Fibroblast of skin of back (primary cell): ENCODE data around the gene NADSYN1.

Experiments
- DNase-seq: peaks from one replicate; pipeline ENCODE4 v3.0.0-alpha.2; 2013

Gene NADSYN1

DNA sequence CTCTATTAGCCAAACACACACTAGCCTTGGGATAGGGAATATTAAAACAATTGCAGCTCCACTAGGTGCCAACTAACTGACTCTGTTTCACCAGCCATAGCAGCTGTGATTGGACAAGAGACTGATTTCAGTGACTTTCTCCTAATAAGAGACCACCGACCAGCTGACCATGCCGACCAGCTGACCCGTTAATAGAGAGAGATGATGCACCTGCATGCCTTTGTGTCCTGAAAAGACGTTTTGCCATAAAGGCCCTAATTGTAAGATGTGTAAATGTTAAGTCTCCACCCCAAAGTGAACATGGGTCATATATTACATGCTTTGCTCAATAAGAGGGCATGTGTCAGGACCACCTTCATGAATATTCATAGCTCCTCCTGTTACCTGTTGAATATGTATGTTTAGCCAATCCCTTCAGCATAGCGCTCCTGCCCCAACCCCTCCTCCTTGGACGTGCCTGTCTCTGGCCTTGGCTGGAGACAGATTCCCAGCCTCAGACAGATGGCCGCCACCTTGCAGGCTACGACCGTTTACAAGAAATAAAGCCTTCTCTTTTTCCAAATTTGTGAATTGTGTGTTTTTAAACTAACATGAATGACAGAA lies 1.3 kb upstream of the NADSYN1 start:
- no peak for DNase-seq

GRCh38 chr11:71452199-71453036 lies 585 bp upstream of the NADSYN1 start:
- DNase-seq: no peak

DNA sequence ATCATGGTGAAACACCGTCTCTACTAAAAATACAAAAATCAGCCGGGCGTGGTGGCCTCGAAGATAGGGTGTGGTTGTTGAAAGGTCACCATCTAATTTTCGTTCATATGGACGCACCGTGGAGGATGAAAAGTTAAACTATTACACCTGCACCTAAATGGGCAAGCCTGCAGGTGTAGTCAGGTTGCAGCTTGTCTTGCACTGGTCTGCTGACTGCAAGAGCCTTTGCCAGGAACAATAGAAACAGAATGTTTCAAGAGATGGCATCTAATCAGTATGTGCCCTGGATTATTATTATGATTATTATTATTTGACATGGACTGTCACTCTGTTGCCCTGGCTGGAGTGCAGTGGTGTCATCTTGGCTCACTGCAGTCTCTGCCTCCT lies 908 bp downstream of the NADSYN1 start:
- DNase-seq: no peak

GRCh38 chr11:71454470-71455113 lies 1.6 kb downstream of the NADSYN1 start:
- no peak for DNase-seq

- DNase-seq: no peak
Observed at GRCh38 chr11:71456294-71456693, 3.3 kb downstream of the NADSYN1 start.

DNA sequence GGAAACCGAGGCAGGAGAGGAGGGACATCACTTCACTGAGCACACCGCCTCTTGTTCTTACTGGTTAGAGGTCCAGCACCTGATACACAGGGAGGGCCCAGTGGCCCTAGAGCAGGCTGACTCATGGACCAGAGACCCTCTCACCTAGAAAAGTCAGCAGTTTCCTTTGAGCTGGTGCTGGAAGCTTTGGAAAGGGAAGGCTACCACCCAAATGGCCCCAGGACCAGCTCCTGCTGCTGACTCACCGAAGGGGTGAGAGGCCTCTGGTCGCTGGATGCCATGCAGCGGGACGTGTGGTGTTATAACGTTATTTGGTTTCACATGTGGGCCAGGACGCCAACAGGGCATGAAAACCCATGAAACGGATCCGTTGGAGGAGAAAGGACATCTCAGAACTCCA lies 3.8 kb downstream of the NADSYN1 start:
- DNase-seq: no peak

GRCh38 chr11:71458146-71459070 lies 5.4 kb downstream of the NADSYN1 start:
- no peak for DNase-seq

- no peak for DNase-seq
Observed at GRCh38 chr11:71459076-71459766, 6.2 kb downstream of the NADSYN1 start.

GRCh38 chr11:71459767-71460320 lies 6.8 kb downstream of the NADSYN1 start:
- no peak for DNase-seq

DNA sequence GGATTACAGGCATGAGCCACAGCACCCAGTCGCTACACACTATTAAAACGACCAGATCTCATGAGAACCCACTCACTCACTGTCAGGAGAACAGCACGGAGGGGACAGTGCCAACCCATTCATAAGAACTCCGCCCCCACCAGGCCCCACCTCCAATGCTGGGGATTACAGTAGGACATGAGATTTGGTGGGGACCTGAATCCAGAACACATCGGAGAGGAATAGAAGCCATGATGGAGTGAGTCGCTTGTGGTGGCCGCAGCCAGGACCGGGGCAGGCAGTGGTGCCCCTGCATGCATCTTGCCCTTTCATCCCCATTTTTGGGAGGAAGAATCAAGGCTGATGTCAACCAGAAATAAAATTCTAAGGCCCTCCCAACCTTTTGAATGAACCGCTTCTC lies 8.7 kb downstream of the NADSYN1 start:
- no peak for DNase-seq

DNA sequence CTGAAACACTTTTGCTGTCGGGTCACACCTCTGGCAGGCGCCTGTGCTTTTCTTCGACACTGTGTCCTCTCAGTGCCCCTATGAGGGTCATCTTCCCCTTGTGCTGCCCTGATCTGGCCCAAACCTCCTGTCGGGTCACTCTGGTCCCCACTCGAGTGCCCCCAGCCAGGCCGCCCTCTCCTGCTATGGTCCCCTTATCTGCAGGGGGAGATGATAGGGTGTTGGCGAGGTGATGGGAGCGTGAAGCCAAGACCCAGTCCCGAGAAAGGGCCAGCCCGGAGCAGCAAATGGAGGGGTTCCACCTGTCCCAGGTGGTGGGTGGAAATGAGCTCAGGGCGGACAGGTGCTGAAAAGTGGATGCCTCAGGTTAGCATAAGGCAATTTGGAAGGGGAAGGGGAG lies 9.7 kb downstream of the NADSYN1 start:
- no peak for DNase-seq

DNA sequence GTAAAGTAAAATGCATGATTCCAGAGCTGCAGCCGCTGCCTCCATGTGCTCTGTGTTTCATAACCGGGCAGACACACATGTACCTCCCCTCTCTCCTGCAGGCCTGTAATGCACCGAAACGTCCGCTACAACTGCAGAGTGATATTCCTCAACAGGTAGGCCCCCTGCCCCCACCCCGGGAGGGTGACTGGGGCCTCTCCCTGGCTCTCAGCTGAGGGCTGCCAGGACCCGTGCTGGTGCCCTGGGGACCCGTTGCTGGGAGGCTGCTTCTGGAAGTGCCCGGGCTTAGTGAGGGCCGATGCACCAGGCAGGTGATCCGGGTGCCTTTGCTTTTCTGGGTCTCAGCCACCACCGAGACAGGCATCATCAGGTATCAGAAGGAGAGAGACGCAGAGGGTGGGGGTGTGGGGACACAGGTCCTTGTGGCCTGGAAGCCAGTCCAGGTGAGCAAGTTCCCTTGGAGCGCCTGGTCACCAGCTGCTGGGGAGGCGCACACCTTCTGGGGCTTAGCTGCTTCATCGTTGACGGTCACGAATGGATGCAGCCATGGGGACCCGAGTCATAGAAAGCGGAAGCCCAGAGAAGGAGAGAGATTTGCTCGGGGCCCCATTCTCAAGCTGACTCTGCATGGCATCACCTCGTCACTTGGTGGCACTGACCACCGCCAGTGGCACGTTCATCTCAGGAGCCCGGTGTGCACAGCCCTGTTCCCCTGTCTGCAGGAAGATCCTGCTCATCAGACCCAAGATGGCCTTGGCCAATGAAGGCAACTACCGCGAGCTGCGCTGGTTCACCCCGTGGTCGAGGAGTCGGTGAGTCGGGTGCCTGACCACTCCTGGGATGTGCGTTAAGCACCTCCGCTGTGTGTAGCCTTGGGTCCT lies 10.6 kb downstream of the NADSYN1 start:
- no peak for DNase-seq

DNA sequence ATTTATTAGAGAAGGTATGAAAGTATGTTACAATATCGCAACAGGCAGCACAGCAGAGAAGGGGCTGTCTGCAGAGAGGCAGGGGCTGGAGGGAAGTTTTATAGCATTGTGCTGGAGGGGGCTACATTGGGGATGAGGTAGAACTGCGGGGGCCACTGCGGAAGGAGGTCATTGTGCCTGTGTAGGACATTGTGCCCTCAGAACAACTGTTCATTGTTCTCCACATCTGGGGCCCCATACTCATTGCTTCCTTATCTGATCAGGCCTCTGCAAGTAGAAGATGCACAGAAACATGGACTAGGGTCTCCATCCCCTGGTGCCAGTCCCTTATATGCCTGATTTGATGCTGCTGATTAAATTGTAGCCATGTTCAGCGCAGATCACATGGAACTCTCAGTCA lies 12.1 kb downstream of the NADSYN1 start:
- no peak for DNase-seq

GRCh38 chr11:71466358-71466757 lies 13.4 kb downstream of the NADSYN1 start:
- DNase-seq: no peak

GRCh38 chr11:71467164-71467563 lies 14.2 kb downstream of the NADSYN1 start:
- no peak for DNase-seq

DNA sequence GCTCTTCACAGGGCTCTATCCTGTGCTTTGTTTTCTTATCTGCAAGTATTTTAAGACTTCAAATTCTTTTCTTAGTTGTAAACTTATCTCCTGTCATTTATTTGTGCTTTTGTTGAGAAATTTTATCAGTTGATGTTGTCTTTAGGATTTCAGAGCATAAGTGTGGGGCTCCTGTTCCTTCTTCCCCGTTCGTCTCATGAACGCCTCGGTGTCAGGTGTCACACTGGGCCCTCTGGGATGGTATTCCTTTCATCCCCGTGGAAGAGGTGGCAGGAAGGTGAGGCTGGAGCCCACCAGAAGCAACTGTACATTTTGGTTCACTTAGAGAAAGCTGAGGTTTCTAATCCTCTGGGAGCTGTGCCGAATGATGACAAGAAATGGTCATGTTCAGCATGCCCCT lies 17.9 kb downstream of the NADSYN1 start:
- no peak for DNase-seq

- no peak for DNase-seq
Observed at GRCh38 chr11:71472357-71472885, 19.4 kb downstream of the NADSYN1 start.

- no peak for DNase-seq
Observed at GRCh38 chr11:71472941-71473792, 20.2 kb downstream of the NADSYN1 start.

DNA sequence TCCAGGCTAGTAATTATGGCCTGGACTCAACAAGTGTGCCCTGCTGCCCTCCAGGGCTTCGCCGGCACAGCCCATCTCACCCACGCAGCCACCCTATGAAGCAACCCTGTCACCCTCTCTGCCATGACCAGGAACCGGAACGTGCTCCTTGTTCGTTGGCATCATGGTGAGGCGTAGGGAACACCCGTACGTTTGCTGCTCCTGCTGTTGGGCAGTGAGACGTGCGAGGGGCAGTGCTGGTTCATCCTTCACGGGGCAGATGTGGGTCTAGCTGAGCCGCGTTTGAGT lies 20.7 kb downstream of the NADSYN1 start:
- no peak for DNase-seq
